ENCODE measurements around the gene SIRT2.
"Not testable (repeated sequence)": the region's sequence is repeated elsewhere in the genome, so short reads cannot be mapped to it uniquely, and the experiment has no call there.

SIRT2 gene

GRCh38 chr19:38892841-38893240, 6.6 kb downstream of the SIRT2 start:
- DNase-seq: no peak

GRCh38 chr19:38891771-38892170, 7.6 kb downstream of the SIRT2 start:
- DNase-seq: no peak

GRCh38 chr19:38890686-38891085, 8.7 kb downstream of the SIRT2 start:
- no peak for DNase-seq

GRCh38 chr19:38889803-38890202, 9.6 kb downstream of the SIRT2 start:
- no peak for DNase-seq

GRCh38 chr19:38888876-38889275, 10.5 kb downstream of the SIRT2 start:
- DNase-seq: no peak

GRCh38 chr19:38884691-38885090, 14.7 kb downstream of the SIRT2 start:
- DNase-seq: not testable (repeated sequence)

- DNase-seq: no peak
These were observed 16.1 kb downstream of the SIRT2 start for GRCh38 chr19:38883286-38883685.

GRCh38 chr19:38880882-38881609, 18.4 kb downstream of the SIRT2 start:
- DNase-seq: no peak

GRCh38 chr19:38880076-38880881, 19.1 kb downstream of the SIRT2 start:
- no peak for DNase-seq

- no peak for DNase-seq
These were observed 20.0 kb downstream of the SIRT2 start for GRCh38 chr19:38879400-38879751.

- DNase-seq: no peak
These were observed 20.6 kb downstream of the SIRT2 start for GRCh38 chr19:38878575-38879399.

- DNase-seq: peak; percentile 71 to 79
These were observed 21.4 kb downstream of the SIRT2 start, which contains the start of gene RINL for GRCh38 chr19:38877781-38878574. RINL (minus strand) TSS chr19:38878275; CDS start chr19:38876742, 1,533 bp downstream.

- DNase-seq: no peak
These were observed 23.6 kb downstream of the SIRT2 start for GRCh38 chr19:38875656-38876395.

- not testable (repeated sequence) for DNase-seq
These were observed 26.0 kb downstream of the SIRT2 start for GRCh38 chr19:38873400-38873799.

GRCh38 chr19:38870612-38871011, 28.8 kb downstream of the SIRT2 start:
- no peak for DNase-seq

- peak; percentile 94 to 95 for DNase-seq
These were observed 29.4 kb downstream of the SIRT2 start for GRCh38 chr19:38869836-38870607.

- DNase-seq: peak; percentile 34 to 46
These were observed 30.1 kb downstream of the SIRT2 start for GRCh38 chr19:38869160-38869835.

- DNase-seq: no peak
These were observed 30.9 kb downstream of the SIRT2 start for GRCh38 chr19:38868551-38868950.

GRCh38 chr19:38867171-38867780, 32.1 kb downstream of the SIRT2 start:
- DNase-seq: no peak
